CD14-positive monocyte (primary cell): Measurements from ENCODE around the gene ATG4B. TPM values are rescaled to one million over a fixed set of nuclear protein-coding genes. Genes with fewer than 3 reads are reported as not detected.

Experiments
- DNase-seq, 3 donors: peaks; one replicate each; pipeline ENCODE4 v3.0.0-alpha.2; 2011 to 2022
- H2AFZ ChIP-seq: 2 replicates; pipeline ENCODE4 v1.6.0; 2012; ENCODE audit warnings: mild to moderate bottlenecking, low read depth, low read length, inconsistent platforms; ENCODE audit not compliant: insufficient read depth, poor library complexity, severe bottlenecking
- H3K27ac ChIP-seq, 2 donors: 1 replicate in 1 of 2; 2 replicates in 1 of 2; pipeline ENCODE4 v1.5.1; 2012 to 2013; ENCODE audit warnings: low read length in 2 of 2, control low read depth in 1 of 2, inconsistent platforms in 1 of 2, low read depth in 1 of 2, mild to moderate bottlenecking in 1 of 2
- H3K27me3 ChIP-seq, 2 donors: one replicate each; pipeline versions ENCODE4 v1.6.0 to v1.6.1; 2011 to 2013; ENCODE audit warnings: low read length in 2 of 2; ENCODE audit not compliant: control insufficient read depth in 2 of 2, insufficient read depth in 2 of 2
- H3K36me3 ChIP-seq, 2 donors: replicated peaks in 1 of 2; 1 replicate in 1 of 2; 2 replicates in 1 of 2; pipeline versions ENCODE4 v1.5.1 to v1.6.1; 2012 to 2013; ENCODE audit warnings: low read length in 2 of 2, control low read depth in 1 of 2, inconsistent platforms in 1 of 2, mild to moderate bottlenecking in 1 of 2; ENCODE audit not compliant: insufficient read depth in 2 of 2, control insufficient read depth in 1 of 2
- H3K4me1 ChIP-seq, 2 donors: 1 replicate in 1 of 2; 2 replicates in 1 of 2; pipeline versions ENCODE4 v1.5.1 to v1.6.1; 2012 to 2013; ENCODE audit warnings: low read length in 2 of 2, control low read depth in 1 of 2, inconsistent platforms in 1 of 2, mild to moderate bottlenecking in 1 of 2, moderate library complexity in 1 of 2; ENCODE audit not compliant: insufficient read depth in 2 of 2, control insufficient read depth in 1 of 2
- H3K4me2 ChIP-seq: replicated peaks from 2 replicates; pipeline ENCODE3; 2012; ENCODE audit warnings: low read length, moderate library complexity, mild to moderate bottlenecking; ENCODE audit not compliant: poor library complexity, severe bottlenecking; ENCODE audit errors: extremely low read depth
- H3K4me3 ChIP-seq, 3 experiments: fragments of 200-600 bp in 1 of 3; sonication (generic) in 1 of 3; replicated peaks in 1 of 3; 1 replicate in 2 of 3; 2 replicates in 1 of 3; pipeline ENCODE4 v1.5.1; 2011 to 2013; ENCODE audit warnings: low read length in 3 of 3, mild to moderate bottlenecking in 3 of 3, control low read depth in 2 of 3, low read depth in 2 of 3, inconsistent platforms in 1 of 3, moderate library complexity in 1 of 3
- H3K79me2 ChIP-seq: 2 replicates; pipeline ENCODE4 v1.6.0; 2012; ENCODE audit warnings: mild to moderate bottlenecking, control low read depth, inconsistent platforms, low read length, moderate library complexity; ENCODE audit not compliant: insufficient read depth
- H3K9ac ChIP-seq: 2 replicates; pipeline ENCODE4 v1.6.0; 2017; ENCODE audit warnings: low read length, mild to moderate bottlenecking; ENCODE audit not compliant: insufficient read depth, poor library complexity, severe bottlenecking
- H3K9me3 ChIP-seq, 2 donors: replicated peaks in 1 of 2; 1 replicate in 1 of 2; 2 replicates in 1 of 2; pipeline versions ENCODE4 v1.5.1 to v1.6.1; 2012 to 2013; ENCODE audit warnings: low read length in 2 of 2, control low read depth in 1 of 2; ENCODE audit not compliant: control insufficient read depth in 1 of 2, insufficient read depth in 1 of 2
- H4K20me1 ChIP-seq: 2 replicates; pipeline ENCODE4 v1.6.0; 2012; ENCODE audit warnings: mild to moderate bottlenecking, low read length, control low read depth, moderate library complexity; ENCODE audit not compliant: insufficient read depth
- H3K27ac Mint-ChIP-seq, 7 donors: one replicate each; pipeline ENCODE4 v1.8.0; 2020; ENCODE audit warnings: mild to moderate bottlenecking in 7 of 7, mixed read lengths in 7 of 7, moderate library complexity in 6 of 7, inconsistent platforms in 2 of 7
- H3K27me3 Mint-ChIP-seq, 3 donors: one replicate each; pipeline ENCODE4 v1.8.0; 2021 to 2022; ENCODE audit warnings: low read depth in 3 of 3, mild to moderate bottlenecking in 3 of 3, mixed read lengths in 3 of 3, moderate library complexity in 3 of 3, inconsistent platforms in 1 of 3
- H3K36me3 Mint-ChIP-seq, 2 donors: one replicate each; pipeline ENCODE4 v1.8.0; 2020; ENCODE audit warnings: mixed read lengths in 2 of 2, inconsistent platforms in 1 of 2, mild to moderate bottlenecking in 1 of 2
- H3K4me1 Mint-ChIP-seq: one replicate; pipeline ENCODE4 v1.8.0; 2020; ENCODE audit warnings: mild to moderate bottlenecking, mixed read lengths
- H3K4me3 Mint-ChIP-seq, 2 donors: one replicate each; pipeline ENCODE4 v1.8.0; 2020; ENCODE audit warnings: mild to moderate bottlenecking in 2 of 2, mixed read lengths in 2 of 2, moderate library complexity in 1 of 2
- H3K9me3 Mint-ChIP-seq, 7 donors: one replicate each; pipeline ENCODE4 v1.8.0; 2020 to 2022; ENCODE audit warnings: mixed read lengths in 7 of 7, mild to moderate bottlenecking in 6 of 7, moderate library complexity in 6 of 7, inconsistent platforms in 2 of 7
- WGBS: methylation state at CpG from one replicate; pipeline ENCODE4 v1.1.5; 2013; ENCODE audit warnings: missing lambda C conversion rate; ENCODE audit not compliant: insufficient coverage; 5-methylcytosine and 5-hydroxymethylcytosine counted together
- intact Hi-C, 2 donors: fragments of 100-400 bp; cut with micrococcal nuclease; formaldehyde crosslinking; loops; one replicate each; pipeline versions ENCODE4 v1.15.0 to v1.15.1; 2023
- polyA plus RNA-seq, 3 donors: library from polyadenylated mRNA; depleted of rRNA in 1 of 3; unstranded in 2 of 3; stranded (reverse) in 1 of 3; fragments of 300-500 nt in 2 of 3; fragments of >200 nt in 1 of 3; fragmentation: Illumina TruSeq in 2 of 3; gene quantifications; 1 replicate in 2 of 3; 2 replicates in 1 of 3; pipeline ENCODE4 v1.2.3, GENCODE V29; 2012 to 2021
- TF ChIP-seq, protein P1 (sequence below): fragments of 200-600 bp; IDR thresholded peaks from one replicate; pipeline ENCODE4 v1.8.0; 2022; ENCODE audit warnings: antibody characterized with exemption, mild to moderate bottlenecking

ATG4B gene
- polyA plus RNA-seq, 3 donors: 54.5 to 202 (median 58.9) TPM

DNA sequence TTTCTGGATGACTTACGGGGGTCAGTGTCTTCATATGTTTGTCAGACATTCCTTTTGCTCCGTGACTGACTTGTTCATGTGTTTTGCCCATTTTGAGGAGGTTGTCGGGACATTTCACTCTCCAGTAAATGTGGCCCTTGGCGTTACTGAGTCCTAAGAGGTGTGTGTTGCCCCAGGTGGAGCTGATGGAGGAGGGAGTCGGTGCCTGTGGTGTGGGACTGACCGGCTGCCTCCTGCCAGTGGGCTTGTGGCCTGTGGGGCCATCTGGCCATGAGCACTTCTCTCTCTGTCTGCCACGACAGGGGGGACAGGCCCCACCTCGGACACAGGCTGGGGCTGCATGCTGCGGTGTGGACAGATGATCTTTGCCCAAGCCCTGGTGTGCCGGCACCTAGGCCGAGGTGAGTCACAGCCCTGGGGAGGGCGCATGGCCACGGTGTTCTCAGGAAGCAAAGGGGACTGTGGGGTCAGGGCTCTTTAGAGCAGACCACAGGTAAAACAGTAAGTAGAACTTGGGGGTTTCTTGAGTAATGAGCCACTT is 15.8 kb downstream of the ATG4B start:
- Histone ChIP-seq H3K9ac (no peak overlapping the region), H3K4me1 (no peaks in the 10 kb centered on the region), H3K9me3 (no peaks in the 10 kb centered on the region), H3K27ac (no peak overlapping the region), H3K4me3 (no peak overlapping the region), H3K4me2 (no peak overlapping the region), H3K36me3 (peaks cover 65 to 76% of the 10 kb centered on the region in 2 donors), H3K27me3 (no peaks in the 10 kb centered on the region), H3K79me2 (peaks cover 28% of the 10 kb centered on the region), H4K20me1 (peaks cover 35% of the 10 kb centered on the region), H2AFZ (no peak overlapping the region)
- Mint-ChIP-seq H3K9me3 (no peaks in the 10 kb centered on the region), H3K27me3 (peaks cover 0 to 4% (median 0%) of the 10 kb centered on the region in 3 donors), H3K36me3 (peaks cover 68 to 73% of the 10 kb centered on the region in 2 donors), H3K4me3 (no peak overlapping the region), H3K27ac (peak overlapping the region in 1 of 7 donors; percentile 21), H3K4me1 (no peaks in the 10 kb centered on the region)
- DNase-seq: no peak
- intact Hi-C loops: no loop called here
- TF ChIP-seq, protein P1, sequence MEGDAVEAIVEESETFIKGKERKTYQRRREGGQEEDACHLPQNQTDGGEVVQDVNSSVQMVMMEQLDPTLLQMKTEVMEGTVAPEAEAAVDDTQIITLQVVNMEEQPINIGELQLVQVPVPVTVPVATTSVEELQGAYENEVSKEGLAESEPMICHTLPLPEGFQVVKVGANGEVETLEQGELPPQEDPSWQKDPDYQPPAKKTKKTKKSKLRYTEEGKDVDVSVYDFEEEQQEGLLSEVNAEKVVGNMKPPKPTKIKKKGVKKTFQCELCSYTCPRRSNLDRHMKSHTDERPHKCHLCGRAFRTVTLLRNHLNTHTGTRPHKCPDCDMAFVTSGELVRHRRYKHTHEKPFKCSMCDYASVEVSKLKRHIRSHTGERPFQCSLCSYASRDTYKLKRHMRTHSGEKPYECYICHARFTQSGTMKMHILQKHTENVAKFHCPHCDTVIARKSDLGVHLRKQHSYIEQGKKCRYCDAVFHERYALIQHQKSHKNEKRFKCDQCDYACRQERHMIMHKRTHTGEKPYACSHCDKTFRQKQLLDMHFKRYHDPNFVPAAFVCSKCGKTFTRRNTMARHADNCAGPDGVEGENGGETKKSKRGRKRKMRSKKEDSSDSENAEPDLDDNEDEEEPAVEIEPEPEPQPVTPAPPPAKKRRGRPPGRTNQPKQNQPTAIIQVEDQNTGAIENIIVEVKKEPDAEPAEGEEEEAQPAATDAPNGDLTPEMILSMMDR: no peak
- 99% methylated on average over 13 of the region's 13 CpGs for WGBS

DNA sequence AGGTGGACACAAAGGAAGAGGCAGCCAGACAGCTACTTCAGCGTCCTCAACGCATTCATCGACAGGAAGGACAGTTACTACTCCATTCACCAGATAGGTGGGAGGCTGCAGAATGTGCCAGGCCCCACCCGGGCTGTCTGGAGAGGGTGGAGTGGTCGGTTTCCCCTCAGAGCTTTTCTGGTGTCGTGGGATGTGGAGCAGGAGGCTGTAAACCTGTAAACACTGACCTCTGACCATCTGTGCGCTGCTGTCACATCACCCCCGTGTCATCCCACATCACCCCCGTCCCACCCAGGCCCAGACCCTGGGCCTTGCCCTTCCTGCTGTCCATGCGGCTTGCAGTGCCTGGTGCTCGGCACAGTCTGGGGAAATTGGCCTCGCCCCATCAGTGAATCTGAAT is 17.1 kb downstream of the ATG4B start:
- Mint-ChIP-seq H3K9me3 (no peaks in the 10 kb centered on the region), H3K4me3 (no peak overlapping the region), H3K27ac (peak overlapping the region in 1 of 7 donors; percentile 48), H3K36me3 (peaks cover 79 to 86% of the 10 kb centered on the region in 2 donors), H3K4me1 (no peaks in the 10 kb centered on the region), H3K27me3 (peaks cover 0 to 4% (median 0%) of the 10 kb centered on the region in 3 donors)
- no peak overlapping the region for H3K9ac ChIP-seq
- H3K36me3 ChIP-seq: peaks cover 78 to 89% of the 10 kb centered on the region in 2 donors
- TF ChIP-seq, protein P1: no peak
- 100% methylated on average over 3 of the region's 12 CpGs for WGBS
- H3K9me3 ChIP-seq: no peaks in the 10 kb centered on the region
- no peak overlapping the region for H3K4me2 ChIP-seq
- DNase-seq: no peak
- H3K79me2 ChIP-seq: peaks cover 16% of the 10 kb centered on the region
- H3K4me3 ChIP-seq: no peak overlapping the region
- intact Hi-C loops: no loop called here
- no peak overlapping the region for H3K27ac ChIP-seq
- H3K27me3 ChIP-seq: no peaks in the 10 kb centered on the region
- no peak overlapping the region for H2AFZ ChIP-seq
- peaks cover 22% of the 10 kb centered on the region for H4K20me1 ChIP-seq
- no peaks in the 10 kb centered on the region for H3K4me1 ChIP-seq
